Endodermal cell (in vitro differentiated cells): ENCODE results near the gene GPR75. TPM values are rescaled to one million over a fixed set of nuclear protein-coding genes. Genes with fewer than 3 reads are reported as not detected.
"Not testable (repeated sequence)": the region's sequence is repeated elsewhere in the genome, so short reads cannot be mapped to it uniquely, and the experiment has no call there.

Experiments
- DNase-seq: peaks from one replicate; pipeline ENCODE4 v3.0.0-alpha.2; 2017
- H3K27ac ChIP-seq: 2 replicates; pipeline ENCODE4 v1.5.1; 2013; ENCODE audit warnings: mild to moderate bottlenecking, low read depth, low read length, moderate library complexity
- H3K27me3 ChIP-seq: 2 replicates; pipeline ENCODE4 v1.6.1; 2013; ENCODE audit warnings: mild to moderate bottlenecking, low read length, moderate library complexity; ENCODE audit not compliant: insufficient read depth, control insufficient read depth, poor library complexity, severe bottlenecking
- H3K36me3 ChIP-seq: 2 replicates; pipeline ENCODE4 v1.7.0; 2013; ENCODE audit warnings: mild to moderate bottlenecking, low read length, moderate library complexity; ENCODE audit not compliant: control insufficient read depth, insufficient read depth
- H3K4me1 ChIP-seq: one replicate; pipeline ENCODE4 v1.7.0; 2013; ENCODE audit warnings: low read length; ENCODE audit not compliant: control insufficient read depth, insufficient read depth
- H3K4me3 ChIP-seq: 2 replicates; pipeline ENCODE4 v1.5.1; 2013; ENCODE audit warnings: mild to moderate bottlenecking, low read length, moderate library complexity
- H3K9ac ChIP-seq: 2 replicates; pipeline ENCODE4 v1.6.1; 2013; ENCODE audit warnings: mild to moderate bottlenecking, low read length, moderate library complexity; ENCODE audit not compliant: poor library complexity, severe bottlenecking; ENCODE audit errors: extremely low read depth
- H3K9me3 ChIP-seq: 2 replicates; pipeline ENCODE4 v1.6.1; 2013; ENCODE audit warnings: mild to moderate bottlenecking, low read length, moderate library complexity; ENCODE audit not compliant: control insufficient read depth
- H3K27ac Mint-ChIP-seq: 2 replicates; pipeline ENCODE4 v1.8.0; 2020; ENCODE audit warnings: mixed read lengths
- H3K27me3 Mint-ChIP-seq: 2 replicates; pipeline ENCODE4 v1.8.0; 2021; ENCODE audit warnings: mild to moderate bottlenecking, mixed read lengths; ENCODE audit not compliant: insufficient read depth
- H3K36me3 Mint-ChIP-seq: 2 replicates; pipeline ENCODE4 v1.8.0; 2020; ENCODE audit warnings: low read depth, mixed read lengths
- H3K4me1 Mint-ChIP-seq: 2 replicates; pipeline ENCODE4 v1.8.0; 2020; ENCODE audit warnings: mixed read lengths
- H3K4me3 Mint-ChIP-seq: 2 replicates; pipeline ENCODE4 v1.8.0; 2020; ENCODE audit warnings: mild to moderate bottlenecking, moderate library complexity, mixed read lengths
- H3K9me3 Mint-ChIP-seq: 2 replicates; pipeline ENCODE4 v1.8.0; 2020; ENCODE audit warnings: mild to moderate bottlenecking, mixed read lengths
- CTCF ChIP-seq: fragments of 200-600 bp; sonication (generic); conservative IDR thresholded peaks from 2 replicates; pipeline ENCODE4 v1.5.0; 2021; ENCODE audit warnings: antibody characterized with exemption, mild to moderate bottlenecking
- whole genome bisulfite sequencing, 2 experiments: methylation state at CpG; one replicate each; pipeline versions ENCODE4 v1.1.5 to v1.1.7; 2013; ENCODE audit warnings: missing lambda C conversion rate in 2 of 2, mixed read lengths in 1 of 2; ENCODE audit not compliant: insufficient coverage in 1 of 2, insufficient read length in 1 of 2; 5-methylcytosine and 5-hydroxymethylcytosine counted together
- total RNA-seq, 2 donors: library from RNA; stranded (reverse); fragmentation: NEBNext Ultra II Directional in 1 of 2; extraction: Animal tissue kit (Norgen Biotek cat#: 25700) in 1 of 2; gene quantifications; 2 replicates in 1 of 2; 3 replicates in 1 of 2; pipeline ENCODE4 v1.2.1, GENCODE V29; 2021

Gene GPR75
- total RNA-seq, 2 donors from 2014 or later, result 3.6 to 6.7 TPM

GRCh38 chr2:53854678-53855077 is 5.1 kb downstream of the GPR75 start:
- Mint-ChIP-seq H3K27me3 (no peaks in the 10 kb centered on the region), H3K9me3 (no peaks in the 10 kb centered on the region), H3K4me1 (peaks cover 2% of the 10 kb centered on the region), H3K27ac (no peak overlapping the region), H3K36me3 (peaks cover 43% of the 10 kb centered on the region), H3K4me3 (no peak overlapping the region)
- H3K27ac ChIP-seq, result no peak overlapping the region
- H3K9ac ChIP-seq, result no peak overlapping the region
- no peaks in the 10 kb centered on the region for H3K27me3 ChIP-seq
- WGBS, 2 experiments, result 90 to 92% methylated on average over 2 of the region's 2 CpGs
- no peak overlapping the region for H3K4me3 ChIP-seq
- H3K4me1 ChIP-seq, result no peaks in the 10 kb centered on the region
- TF ChIP-seq CTCF, result no peak
- no peak for DNase-seq
- H3K36me3 ChIP-seq, result peaks cover 73% of the 10 kb centered on the region
- no peaks in the 10 kb centered on the region for H3K9me3 ChIP-seq

DNA sequence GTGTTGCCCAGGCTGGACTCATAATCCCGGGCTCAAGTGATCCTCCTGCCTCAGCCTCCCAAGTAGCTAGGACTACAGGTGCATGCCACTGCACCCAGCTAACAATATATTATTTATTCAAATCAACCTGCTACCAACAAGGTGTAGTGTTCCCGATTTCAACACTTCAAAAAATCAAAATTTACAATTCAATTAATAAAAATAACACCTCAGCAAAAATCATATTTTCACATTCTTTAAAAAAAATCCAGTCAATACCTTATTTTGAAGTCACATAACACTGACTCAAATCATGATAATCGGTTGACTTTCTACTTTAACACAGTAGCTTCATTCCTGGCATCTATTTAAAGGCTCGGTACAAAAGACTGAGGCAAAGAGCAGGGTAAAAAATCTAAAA is 7.2 kb downstream of the GPR75 start:
- no peaks in the 10 kb centered on the region for H3K27me3 Mint-ChIP-seq
- Histone ChIP-seq H3K4me1 (no peaks in the 10 kb centered on the region), H3K9ac (no peak overlapping the region), H3K36me3 (peaks cover 77% of the 10 kb centered on the region), H3K4me3 (no peak overlapping the region), H3K27ac (no peak overlapping the region), H3K27me3 (no peaks in the 10 kb centered on the region), H3K9me3 (no peaks in the 10 kb centered on the region)
- no peak overlapping the region for H3K27ac Mint-ChIP-seq
- no peaks in the 10 kb centered on the region for H3K9me3 Mint-ChIP-seq
- TF ChIP-seq CTCF, result no peak
- H3K4me3 Mint-ChIP-seq, result no peak overlapping the region
- 96 to 100% methylated on average over 4 of the region's 4 CpGs for WGBS, 2 experiments
- no peaks in the 10 kb centered on the region for H3K4me1 Mint-ChIP-seq
- H3K36me3 Mint-ChIP-seq, result peaks cover 47% of the 10 kb centered on the region
- no peak for DNase-seq

DNA sequence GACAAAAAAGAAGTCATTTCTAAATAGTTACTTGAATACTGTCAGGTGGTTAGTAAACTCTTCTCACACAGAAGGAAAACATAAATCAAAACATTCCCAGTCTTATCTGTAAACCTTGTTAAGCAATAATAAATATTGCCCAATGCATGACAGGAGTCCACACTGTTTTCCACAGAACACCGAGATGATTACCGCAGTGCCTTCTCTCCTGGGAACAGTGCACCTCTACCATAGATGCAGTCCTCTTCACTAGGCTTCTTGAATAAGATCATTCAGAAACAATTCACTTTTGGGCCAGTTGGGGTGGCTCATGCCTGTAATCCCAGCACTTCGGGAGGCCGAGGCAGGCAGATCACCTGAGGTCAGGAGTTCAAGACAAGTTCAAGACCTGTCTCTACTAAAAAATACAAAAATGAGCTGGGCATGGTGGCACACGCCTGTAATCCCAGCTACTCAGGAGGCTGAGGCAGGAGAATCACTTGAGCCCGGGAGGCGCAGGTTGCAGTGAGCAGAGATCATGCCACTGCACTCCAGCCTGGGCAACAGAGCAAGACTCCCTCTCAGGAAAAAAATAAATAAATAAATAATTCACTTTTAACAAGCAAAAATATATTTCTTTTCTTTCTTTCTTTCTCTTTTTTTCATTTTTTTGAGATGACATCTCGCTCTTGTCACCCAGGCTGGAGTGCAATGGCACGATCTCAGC is 8.6 kb downstream of the GPR75 start:
- not testable (repeated sequence) for H3K27me3 Mint-ChIP-seq, H3K4me3 ChIP-seq, H3K9me3 Mint-ChIP-seq, H3K4me3 Mint-ChIP-seq, H3K27ac Mint-ChIP-seq, H3K4me1 ChIP-seq, DNase-seq, H3K9me3 ChIP-seq, H3K27me3 ChIP-seq, H3K27ac ChIP-seq, H3K4me1 Mint-ChIP-seq, H3K9ac ChIP-seq
- peaks cover 72% of the 10 kb centered on the region for H3K36me3 ChIP-seq
- 86 to 97% methylated on average over 9 of the region's 9 CpGs for WGBS, 2 experiments
- H3K36me3 Mint-ChIP-seq, result peaks cover 42% of the 10 kb centered on the region

- H3K4me3 Mint-ChIP-seq, result no peak overlapping the region
- Histone ChIP-seq H3K4me1 (no peaks in the 10 kb centered on the region), H3K36me3 (peaks cover 41% of the 10 kb centered on the region), H3K27ac (no peak overlapping the region), H3K9me3 (no peaks in the 10 kb centered on the region), H3K4me3 (no peak overlapping the region), H3K9ac (no peak overlapping the region), H3K27me3 (no peaks in the 10 kb centered on the region)
- H3K27me3 Mint-ChIP-seq, result no peaks in the 10 kb centered on the region
- no peak for TF ChIP-seq CTCF
- no peaks in the 10 kb centered on the region for H3K9me3 Mint-ChIP-seq
- H3K36me3 Mint-ChIP-seq, result peaks cover 21% of the 10 kb centered on the region
- 96% methylated on average over 2 of the region's 2 CpGs; no CpG with 5 or more reads in 1 of the 2 experiments for WGBS, 2 experiments
- no peak overlapping the region for H3K27ac Mint-ChIP-seq
- DNase-seq, result no peak
- no peaks in the 10 kb centered on the region for H3K4me1 Mint-ChIP-seq
Observed at GRCh38 chr2:53848062-53848461, 11.7 kb downstream of the GPR75 start.
